T-helper 22 cell (primary cell): Measurements from ENCODE around the gene MAPKAPK2.

Experiments
- DNase-seq: peaks from one replicate; pipeline ENCODE4 v3.0.0-alpha.2; 2020; ENCODE audit warnings: low read depth

Gene MAPKAPK2

DNA sequence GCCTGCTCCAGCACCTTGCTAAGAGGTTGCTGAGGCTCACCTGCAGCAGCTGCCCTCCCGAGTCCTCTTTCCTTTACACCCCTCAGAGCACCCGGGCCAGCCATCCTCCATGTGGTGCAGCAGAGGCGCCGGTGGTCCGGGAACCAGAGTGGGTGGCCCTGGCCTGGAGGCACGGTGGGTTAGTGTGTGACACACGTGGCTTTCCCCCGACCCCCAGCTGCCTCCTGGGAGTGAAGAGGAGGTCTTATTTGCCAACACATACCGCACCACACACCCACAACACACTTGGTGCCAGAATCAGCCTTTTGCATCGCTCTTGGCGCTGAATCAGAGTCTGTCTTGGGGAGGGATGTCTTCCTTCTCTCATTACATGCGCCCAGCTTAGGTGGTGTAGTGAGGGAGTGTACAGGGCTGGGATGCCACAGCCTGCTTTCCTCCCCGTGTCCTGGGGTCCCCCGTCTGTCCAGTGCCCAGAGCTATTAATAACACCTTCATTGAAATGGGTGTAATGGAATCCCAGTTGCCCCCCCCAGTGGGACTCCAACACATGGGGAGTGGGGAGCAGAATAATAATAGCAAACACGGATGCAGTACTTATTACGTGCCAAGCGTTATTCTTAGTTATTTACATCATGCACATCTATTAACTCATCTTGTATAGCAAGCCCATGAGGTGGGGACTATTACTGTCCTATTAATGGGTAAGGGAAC is 38.2 kb downstream of the MAPKAPK2 start:
- no peak for DNase-seq

- DNase-seq = no peak
Measured at GRCh38 chr1:206723462-206723804, 38.7 kb downstream of the MAPKAPK2 start.

- no peak for DNase-seq
Measured at GRCh38 chr1:206723805-206724472, 39.2 kb downstream of the MAPKAPK2 start.

DNA sequence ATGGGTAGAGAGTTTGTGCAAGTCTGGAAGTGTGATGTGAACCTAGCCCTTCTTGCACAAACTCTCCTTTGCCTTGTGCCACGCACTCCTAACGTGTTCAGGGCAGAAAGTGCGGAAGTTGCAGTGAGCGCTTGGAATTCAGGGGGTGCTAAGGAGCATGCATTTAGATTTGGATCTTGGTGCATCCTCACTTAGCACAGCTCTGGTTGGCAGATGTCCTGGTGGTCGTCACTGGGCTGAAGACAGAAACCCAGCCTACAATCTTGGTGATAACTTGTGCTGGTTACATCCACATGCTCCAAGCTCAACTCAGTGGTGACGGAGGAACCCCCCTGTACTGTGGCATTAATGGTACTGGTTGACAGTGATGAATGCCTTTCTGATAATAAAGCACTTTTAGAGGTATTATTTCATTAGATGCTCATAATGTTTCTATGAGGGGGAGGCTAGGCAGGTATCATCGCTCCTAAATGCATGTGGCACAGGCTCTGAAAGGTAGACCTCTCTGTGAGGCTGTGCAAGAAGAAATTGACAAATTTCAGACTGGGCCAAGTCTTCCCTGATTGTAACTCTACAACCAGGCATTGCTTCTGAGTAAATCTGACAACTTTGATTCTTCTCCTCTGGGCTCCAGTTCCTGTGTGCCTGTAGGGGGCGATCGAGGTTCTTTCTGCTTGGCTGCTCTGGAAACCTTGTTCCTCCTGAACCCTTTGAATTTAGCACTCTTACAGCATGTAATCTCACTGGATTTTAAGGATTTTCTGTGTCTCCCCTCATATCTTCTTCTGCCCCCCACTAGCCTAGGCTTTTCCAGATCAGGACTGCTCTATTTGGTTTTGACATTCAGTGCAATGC is 40.6 kb downstream of the MAPKAPK2 start:
- DNase-seq = no peak

- DNase-seq = no peak
Measured at GRCh38 chr1:206727981-206728696, 43.4 kb downstream of the MAPKAPK2 start.

GRCh38 chr1:206728697-206728987 is 43.9 kb downstream of the MAPKAPK2 start:
- DNase-seq = no peak

DNA sequence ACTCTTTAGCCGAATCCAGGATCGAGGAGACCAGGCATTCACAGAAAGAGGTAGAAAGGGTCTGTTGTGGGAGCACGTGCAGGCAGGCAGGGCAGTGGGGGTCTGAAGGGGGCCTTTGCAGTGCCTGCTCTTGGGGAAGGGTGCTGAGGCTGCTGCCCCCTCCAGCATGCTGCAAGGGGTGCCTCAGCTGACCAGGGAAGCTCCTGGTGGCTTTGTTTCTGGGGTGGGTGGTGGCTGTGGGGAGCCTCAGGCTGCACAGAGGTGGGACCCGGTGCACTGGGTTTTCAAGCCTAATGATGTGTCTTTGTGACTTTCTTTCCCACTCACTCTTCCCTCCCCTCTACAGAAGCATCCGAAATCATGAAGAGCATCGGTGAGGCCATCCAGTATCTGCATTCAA is 44.3 kb downstream of the MAPKAPK2 start:
- DNase-seq = no peak

DNA sequence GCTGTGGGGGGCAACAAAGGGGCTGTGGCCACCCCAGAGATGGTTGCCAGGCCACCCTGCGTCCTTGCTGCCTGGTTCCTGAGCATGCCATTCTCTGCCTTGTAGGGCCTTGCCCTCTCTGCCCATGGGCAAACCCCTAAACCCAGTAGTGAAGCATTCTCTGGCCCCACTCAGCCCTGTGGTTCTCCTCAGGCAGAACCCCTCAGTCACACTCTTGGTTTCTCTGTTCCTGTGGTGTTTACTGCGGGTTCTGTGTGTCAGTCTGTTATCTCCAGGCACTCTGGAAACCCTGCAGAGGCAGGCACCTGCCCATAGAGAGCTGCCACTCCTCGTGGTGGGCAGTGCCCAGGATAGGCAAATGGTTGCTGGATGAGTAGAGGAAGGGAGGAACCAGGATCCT is 44.8 kb downstream of the MAPKAPK2 start:
- DNase-seq = no peak

- no peak for DNase-seq
Measured at GRCh38 chr1:206732508-206732907, 47.8 kb downstream of the MAPKAPK2 start.

- no peak for DNase-seq
Measured at GRCh38 chr1:206732992-206733391, 48.3 kb downstream of the MAPKAPK2 start.

DNA sequence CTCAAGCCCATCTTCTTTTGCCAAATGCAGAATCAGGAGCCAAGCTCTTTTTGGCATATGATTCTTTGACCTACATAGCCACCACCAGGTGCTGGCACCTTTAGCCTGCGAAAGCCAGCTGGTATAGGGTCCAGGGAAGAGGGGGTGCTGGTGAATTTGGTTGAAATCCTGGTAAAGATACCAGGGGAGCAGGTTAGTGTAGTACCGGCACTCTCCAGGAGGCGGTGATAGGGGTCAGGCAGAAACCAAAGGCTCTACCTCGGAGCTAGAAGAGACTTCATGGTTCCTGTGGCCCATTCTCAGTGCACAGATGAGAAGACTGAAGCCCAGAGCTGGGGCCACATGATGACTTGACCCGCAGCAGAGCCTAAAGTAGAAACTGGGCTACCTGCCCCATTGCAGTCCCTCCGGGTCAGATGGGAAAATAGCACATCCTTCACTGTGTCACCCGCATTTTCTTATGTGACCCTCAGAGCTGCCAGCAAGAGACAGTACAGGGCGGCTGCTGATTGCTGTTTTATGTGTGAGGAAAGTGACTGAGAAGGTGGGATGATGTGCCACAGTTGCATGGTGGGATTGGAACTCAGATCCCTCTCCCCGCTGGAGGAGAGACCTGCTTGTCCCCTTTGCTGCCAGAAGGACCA is 49.9 kb downstream of the MAPKAPK2 start:
- peak; percentile 24 for DNase-seq

- no peak for DNase-seq
Measured at GRCh38 chr1:206735553-206736031, 50.9 kb downstream of the MAPKAPK2 start.

- peak; percentile 52 for DNase-seq
Measured at GRCh38 chr1:206736878-206737728, 52.4 kb downstream of the MAPKAPK2 start.

DNA sequence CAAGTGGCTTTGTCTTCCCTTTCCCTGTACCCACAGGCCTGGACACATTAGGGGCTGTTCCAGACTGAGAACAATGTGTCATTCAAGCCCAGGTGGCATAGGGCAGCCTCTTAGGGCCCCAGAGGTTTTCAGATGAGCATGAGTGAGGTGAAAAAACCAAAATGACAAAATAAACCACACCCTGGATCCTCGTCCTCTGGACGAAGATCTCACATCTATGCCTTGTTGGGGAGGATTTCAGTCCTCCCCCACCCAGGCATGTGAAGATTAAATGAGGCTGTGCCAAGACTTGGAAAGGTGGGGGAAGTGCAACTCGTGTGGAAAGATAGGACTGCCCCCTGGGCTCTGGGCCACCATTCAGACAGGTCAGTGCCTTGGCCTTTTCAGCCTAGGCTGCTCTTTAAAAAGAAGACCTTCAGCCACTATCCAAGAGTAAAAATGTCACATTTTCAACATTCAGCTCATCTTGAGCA is 53.1 kb downstream of the MAPKAPK2 start:
- DNase-seq = no peak

- DNase-seq = no peak
Measured at GRCh38 chr1:206738370-206739366, 54.0 kb downstream of the MAPKAPK2 start.

DNA sequence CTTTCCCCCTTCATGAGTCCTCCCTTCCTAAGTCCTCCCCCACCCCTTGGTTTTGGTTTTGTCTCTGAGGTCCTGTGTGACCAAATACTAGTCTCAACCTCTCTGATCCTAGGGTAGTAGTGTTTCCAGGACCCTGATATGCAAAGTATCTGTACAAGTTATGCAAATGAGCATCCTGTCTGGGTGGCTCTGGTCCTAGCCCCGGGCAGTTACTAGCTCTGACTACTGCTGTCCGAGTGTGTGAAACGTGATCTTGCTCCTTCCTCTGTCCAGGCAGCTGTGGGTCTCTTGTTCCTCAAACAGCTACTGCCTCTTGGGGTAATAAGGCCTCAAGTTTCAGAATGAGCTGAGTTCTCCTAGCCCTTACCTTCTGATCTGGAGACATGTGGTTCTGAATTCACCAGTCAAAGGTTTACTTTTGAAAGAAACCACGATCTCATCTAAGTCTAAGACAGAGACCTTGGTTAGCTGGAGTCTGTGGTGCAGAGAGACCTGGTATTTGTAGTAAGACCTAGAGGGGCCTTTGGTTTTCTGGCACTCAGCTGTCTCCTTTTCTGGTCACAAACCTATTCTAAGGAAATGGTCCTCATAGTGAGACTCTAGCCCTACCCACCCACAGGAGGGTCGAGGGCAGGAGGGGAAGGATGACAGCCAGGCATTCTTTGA is 54.8 kb downstream of the MAPKAPK2 start:
- DNase-seq = no peak

DNA sequence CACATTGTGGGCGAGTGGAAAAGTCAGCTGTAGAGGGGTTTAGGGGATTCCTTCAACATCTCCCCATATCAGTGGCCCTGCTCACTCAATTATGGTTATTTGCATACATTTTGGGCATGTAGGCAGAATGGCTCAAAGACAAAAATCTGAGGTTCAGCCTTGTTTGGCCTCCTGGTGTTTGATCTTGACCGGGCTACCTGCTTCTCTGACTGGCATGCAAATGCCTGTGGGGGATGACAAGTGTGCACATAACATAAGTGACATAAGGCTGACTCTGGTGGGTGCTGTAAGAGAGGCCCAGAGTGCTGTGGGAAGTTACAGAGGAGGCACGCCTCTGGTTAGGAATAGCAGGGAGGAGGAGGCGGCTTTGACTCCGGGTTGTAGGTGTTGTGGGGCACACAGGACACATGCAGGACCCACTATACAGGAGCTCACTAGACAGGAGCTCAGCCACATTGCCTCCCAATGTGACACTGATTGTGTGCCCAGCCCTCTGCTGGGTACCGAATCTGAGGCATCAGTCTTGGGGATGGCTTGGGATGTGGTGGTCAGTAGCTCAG is 56.5 kb downstream of the MAPKAPK2 start:
- no peak for DNase-seq

DNA sequence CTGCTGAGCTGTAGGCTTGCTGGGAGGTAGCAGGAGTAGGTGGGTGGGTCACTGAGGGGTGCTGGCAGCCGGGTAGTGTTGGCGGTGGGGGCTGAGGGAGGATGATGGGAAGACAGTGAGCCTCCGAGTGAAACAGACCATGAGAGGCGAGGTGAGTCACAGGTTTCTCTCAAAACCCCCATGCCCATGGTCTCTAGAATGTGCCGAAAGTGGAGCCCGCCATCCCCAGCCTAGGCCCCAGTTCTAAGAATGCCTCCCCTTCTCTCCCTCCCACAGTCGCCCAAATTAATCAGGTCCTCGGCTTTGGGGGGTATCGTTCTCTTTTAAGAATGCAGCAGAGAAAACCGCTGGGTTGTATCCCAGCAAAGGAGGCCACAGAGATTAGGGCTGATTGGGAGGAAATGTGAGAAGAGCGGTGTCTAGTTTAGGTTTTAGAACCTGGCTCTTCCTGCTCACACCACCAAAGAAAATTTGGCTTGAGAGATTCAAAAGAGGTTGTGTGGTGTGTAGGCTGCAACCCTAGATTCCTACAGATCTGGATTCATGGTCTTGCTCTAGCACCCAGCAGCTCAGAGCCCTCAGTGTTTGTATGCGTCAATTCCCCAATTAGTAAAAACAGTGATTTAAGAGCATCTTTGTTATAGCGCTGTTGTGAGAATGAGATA is 58.1 kb downstream of the MAPKAPK2 start:
- no peak for DNase-seq
